Uterus (tissue), 2 donors: Measurements from ENCODE around the gene TMEM123.

Experiments used
- POLR2A ChIP-seq, 2 donors: fragments of 450-650 bp; IDR thresholded peaks; one replicate each; pipeline ENCODE4 v1.6.1; 2016; ENCODE audit warnings: antibody characterized with exemption in 2 of 2, mild to moderate bottlenecking in 1 of 2, moderate library complexity in 1 of 2
- TF ChIP-seq, protein P1 (sequence below), 4 experiments: fragments of 200-600 bp in 2 of 4; fragments of 450-650 bp in 2 of 4; sonication (generic) in 2 of 4; IDR thresholded peaks; one replicate each; pipeline ENCODE4 v1.5.1; 2016 to 2019; ENCODE audit warnings: antibody characterized with exemption in 4 of 4, mild to moderate bottlenecking in 2 of 4, moderate library complexity in 1 of 4

GRCh38 chr11:102396708-102397563 is 55.6 kb downstream of the TMEM123 start:
- TF ChIP-seq, protein P1, sequence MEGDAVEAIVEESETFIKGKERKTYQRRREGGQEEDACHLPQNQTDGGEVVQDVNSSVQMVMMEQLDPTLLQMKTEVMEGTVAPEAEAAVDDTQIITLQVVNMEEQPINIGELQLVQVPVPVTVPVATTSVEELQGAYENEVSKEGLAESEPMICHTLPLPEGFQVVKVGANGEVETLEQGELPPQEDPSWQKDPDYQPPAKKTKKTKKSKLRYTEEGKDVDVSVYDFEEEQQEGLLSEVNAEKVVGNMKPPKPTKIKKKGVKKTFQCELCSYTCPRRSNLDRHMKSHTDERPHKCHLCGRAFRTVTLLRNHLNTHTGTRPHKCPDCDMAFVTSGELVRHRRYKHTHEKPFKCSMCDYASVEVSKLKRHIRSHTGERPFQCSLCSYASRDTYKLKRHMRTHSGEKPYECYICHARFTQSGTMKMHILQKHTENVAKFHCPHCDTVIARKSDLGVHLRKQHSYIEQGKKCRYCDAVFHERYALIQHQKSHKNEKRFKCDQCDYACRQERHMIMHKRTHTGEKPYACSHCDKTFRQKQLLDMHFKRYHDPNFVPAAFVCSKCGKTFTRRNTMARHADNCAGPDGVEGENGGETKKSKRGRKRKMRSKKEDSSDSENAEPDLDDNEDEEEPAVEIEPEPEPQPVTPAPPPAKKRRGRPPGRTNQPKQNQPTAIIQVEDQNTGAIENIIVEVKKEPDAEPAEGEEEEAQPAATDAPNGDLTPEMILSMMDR (IDR thresholded peaks at IDR 0.05): no peak
- TF ChIP-seq POLR2A (IDR thresholded peaks at IDR 0.05): no peak
